A549 (cell line): ENCODE results near the gene RPS2. TPM values are rescaled to one million over a fixed set of nuclear protein-coding genes. Genes with fewer than 3 reads are reported as not detected.

Source experiments
- ATAC-seq, 2 experiments: fragments of 200-7000 bp in 1 of 2; fragments of >200 bp in 1 of 2; cut with Nextera tagmentation in 1 of 2; cut with Tn5 transposase in 1 of 2; 3 replicates each; pipeline versions ENCODE4 v1.8.0 to v1.9.1; 2018 to 2020; ENCODE audit warnings: mild to moderate bottlenecking in 1 of 2, moderate library complexity in 1 of 2
- CTCF ChIA-PET: fragments of 300-600 bp; sonication (Branson Sonifier 250); formaldehyde crosslinking; extraction: SDS; loops from one replicate; lab custom pipeline; 2021; ENCODE audit warnings: antibody characterized with exemption, inconsistent platforms; lab: Yijun Ruan, JAX
- POLR2A ChIA-PET: fragments of 350-600 bp; formaldehyde crosslinking; extraction: SDS; loops from one replicate; lab custom pipeline; 2021; ENCODE audit warnings: antibody characterized with exemption, inconsistent platforms; lab: Yijun Ruan, JAX
- DNase-seq, 2 experiments: peaks; one replicate each; pipeline versions ENCODE4 v3.0.0 to v3.0.0-alpha.2; 2011 to 2016; ENCODE audit warnings: low read depth in 1 of 2, low spot score in 1 of 2
- FAIRE-seq: peaks from 2 replicates; lab custom pipeline; 2011; peaks lifted over from hg19 to GRCh38; lab: Jason Lieb, UNC
- H3K27ac ChIP-seq, 2 experiments: fragments of >200 bp; sonication (Bioruptor Twin); formaldehyde crosslinking; 3 replicates each; pipeline ENCODE4 v1.5.1; 2016 to 2017
- H3K4me1 ChIP-seq: fragments of >200 bp; sonication (Bioruptor Twin); formaldehyde crosslinking; 3 replicates; pipeline ENCODE4 v1.6.1; 2016
- H3K4me2 ChIP-seq: fragments of >200 bp; sonication (Bioruptor Twin); formaldehyde crosslinking; 3 replicates; pipeline ENCODE4 v1.6.1; 2016
- H3K4me3 ChIP-seq: fragments of >200 bp; sonication (Bioruptor Twin); formaldehyde crosslinking; 3 replicates; pipeline ENCODE4 v1.5.1; 2016
- H3K9me3 ChIP-seq: fragments of >200 bp; sonication (Bioruptor Twin); formaldehyde crosslinking; 3 replicates; pipeline ENCODE4 v1.6.1; 2016
- BCL3 ChIP-seq: fragments of >200 bp; sonication (Bioruptor Twin); formaldehyde crosslinking; IDR thresholded peaks from 3 replicates; pipeline ENCODE4 v1.6.1; 2016
- BHLHE40 ChIP-seq: IDR thresholded peaks from 2 replicates; pipeline ENCODE4 v1.6.1; 2012; ENCODE audit warnings: low read depth, low read length, inconsistent platforms
- CBX8 ChIP-seq: fragments of 200-600 bp; sonication (generic); IDR thresholded peaks from 2 replicates; pipeline ENCODE4 v1.6.1; 2016
- EHF ChIP-seq: fragments of 250-450 bp; sonication (Bioruptor Pico); IDR thresholded peaks from 2 replicates; pipeline ENCODE4 v1.5.0; 2020; ENCODE audit warnings: mild to moderate bottlenecking
- EHMT2 ChIP-seq: fragments of 200-600 bp; sonication (generic); IDR thresholded peaks from 2 replicates; pipeline ENCODE4 v1.6.1; 2016; ENCODE audit warnings: antibody characterized with exemption, low read depth, mild to moderate bottlenecking, moderate library complexity
- ESRRA ChIP-seq: fragments of 150-350 bp; IDR thresholded peaks from 2 replicates; pipeline ENCODE4 v1.6.1; 2014; ENCODE audit warnings: mild to moderate bottlenecking, low read length, borderline replicate concordance
- FOSL2 ChIP-seq, 2 experiments: fragments of 450-650 bp in 1 of 2; fragments of >200 bp in 1 of 2; sonication (Bioruptor Twin) in 1 of 2; formaldehyde crosslinking; IDR thresholded peaks; 2 replicates each; pipeline versions ENCODE4 v1.5.0 to v1.6.1; 2016 to 2020; ENCODE audit warnings: mild to moderate bottlenecking in 1 of 2, moderate library complexity in 1 of 2
- HOXA7 ChIP-seq: fragments of 250-450 bp; sonication (Bioruptor Pico); IDR thresholded peaks from 2 replicates; pipeline ENCODE4 v1.5.0; 2020; ENCODE audit warnings: mild to moderate bottlenecking, moderate library complexity
- HOXB13 ChIP-seq: fragments of 250-450 bp; sonication (Bioruptor Pico); IDR thresholded peaks from 2 replicates; pipeline ENCODE4 v1.5.0; 2020; ENCODE audit warnings: low read depth, mild to moderate bottlenecking, moderate library complexity
- JUN ChIP-seq, 2 experiments: fragments of >200 bp; sonication (Bioruptor Twin); formaldehyde crosslinking; IDR thresholded peaks; 2 replicates in 1 of 2; 3 replicates in 1 of 2; pipeline ENCODE4 v1.6.1; 2016 to 2017
- KDM5A ChIP-seq: fragments of 200-600 bp; sonication (generic); IDR thresholded peaks from 2 replicates; pipeline ENCODE4 v1.6.1; 2016; ENCODE audit warnings: antibody characterized with exemption, mild to moderate bottlenecking
- POLR2A ChIP-seq: IDR thresholded peaks from 2 replicates; pipeline ENCODE4 v1.6.1; 2012; ENCODE audit warnings: mild to moderate bottlenecking, low read length
- RFX5 ChIP-seq: fragments of 450-650 bp; IDR thresholded peaks from 2 replicates; pipeline ENCODE4 v1.7.1; 2014; ENCODE audit warnings: antibody characterized with exemption, mild to moderate bottlenecking, moderate library complexity
- TFCP2L1 ChIP-seq: fragments of 250-450 bp; sonication (Bioruptor Pico); IDR thresholded peaks from 2 replicates; pipeline ENCODE4 v1.5.0; 2021; ENCODE audit warnings: mild to moderate bottlenecking
- ZC3H11A ChIP-seq: fragments of 450-650 bp; IDR thresholded peaks from 2 replicates; pipeline ENCODE4 v1.6.1; 2014; ENCODE audit warnings: antibody characterized with exemption, mild to moderate bottlenecking
- ZFP36 ChIP-seq: fragments of 450-650 bp; IDR thresholded peaks from 2 replicates; pipeline ENCODE4 v1.6.1; 2014; ENCODE audit warnings: borderline replicate concordance; ENCODE audit not compliant: partially characterized antibody
- WGBS: methylation state at CpG from one replicate; pipeline ENCODE4 v1.1.6; 2017; ENCODE audit errors: missing lambda C conversion rate; 5-methylcytosine and 5-hydroxymethylcytosine counted together
- polyA plus RNA-seq, 4 experiments: library from polyadenylated mRNA; depleted of rRNA in 3 of 4; stranded (reverse); fragments of >200 nt; fragmentation: RNase III in 1 of 4; extraction: RNeasy Plus Mini Kit Qiagen cat#74134 plus additional on column Dnase treatment in 1 of 4; gene quantifications; 2 replicates in 3 of 4; 3 replicates in 1 of 4; pipeline ENCODE4 v1.2.3, GENCODE V29; 2011 to 2017
- TF ChIP-seq, protein P1 (sequence below): fragments of >200 bp; sonication (Bioruptor Twin); formaldehyde crosslinking; IDR thresholded peaks from 2 replicates; pipeline ENCODE4 v1.6.1; 2016
- TF ChIP-seq, protein P2 (sequence below): IDR thresholded peaks from 2 replicates; pipeline ENCODE4 v1.6.1; 2012

RPS2 gene
- polyA plus RNA-seq, 2 of the 4 experiments (the other 2 are of a cell fraction): 2,621 to 3,626 TPM

DNA sequence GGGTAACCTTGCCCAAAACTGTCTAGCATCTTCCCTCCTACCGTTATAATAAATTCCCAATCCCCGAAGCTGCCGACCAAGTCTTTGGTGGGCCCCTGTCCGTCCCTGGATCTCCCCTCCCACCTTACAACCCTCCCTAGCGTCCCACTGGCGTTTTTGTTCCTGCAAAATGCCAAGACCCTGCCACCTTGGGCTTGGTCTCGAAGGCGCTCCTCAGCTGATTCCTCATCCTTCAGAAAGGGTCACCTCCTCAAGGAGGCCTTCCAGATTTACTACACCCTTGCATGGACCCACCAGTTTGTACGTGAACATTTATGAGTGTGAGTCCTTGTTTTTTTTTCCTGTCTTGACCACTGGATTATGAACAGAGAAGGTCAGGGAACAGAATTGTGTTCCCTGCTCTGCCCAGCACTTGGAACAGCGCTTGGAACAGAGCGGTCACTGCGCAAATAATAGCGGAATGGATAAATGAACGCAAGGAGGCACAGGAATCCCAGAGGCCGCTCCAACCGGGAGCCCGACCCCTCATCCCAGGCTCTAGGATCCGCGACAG, 18.4 kb upstream of the RPS2 start:
- H3K27ac ChIP-seq: peak overlapping the region; percentile 86 to 94

GRCh38 chr16:1982013-1982433, 17.4 kb upstream of the RPS2 start:
- Histone ChIP-seq H3K4me2 (no peak overlapping the region), H3K9me3 (no peaks in the 10 kb centered on the region), H3K27ac (peak overlapping the region in 1 of 2 experiments; percentile 13; a peak in 1 of 6 replicates), H3K4me1 (peaks cover 26% of the 10 kb centered on the region), H3K4me3 (no peak overlapping the region)
- no peak for DNase-seq
- CTCF ChIA-PET: interaction anchor here (1.1 to 19.7 kb wide), 5 partner anchors 10 to 156 kb away, joined by 3 to 196 read pairs (median 3); partner anchors contain the start of genes TBL3 and ZNF598
- no peak for TF ChIP-seq ESRRA
- TF ChIP-seq TFCP2L1 (CRISPR knock-in tag): no peak
- no peak for TF ChIP-seq JUN (IDR thresholded peaks at IDR 0.05)
- no peak for TF ChIP-seq HOXA7 (CRISPR knock-in tag)
- no peak for TF ChIP-seq POLR2A
- no peak for TF ChIP-seq CBX8
- TF ChIP-seq ZC3H11A: no peak
- TF ChIP-seq FOSL2 (IDR thresholded peaks at IDR 0.05): no peak
- TF ChIP-seq FOSL2 (CRISPR knock-in tag; IDR thresholded peaks at IDR 0.05): no peak
- no peak for TF ChIP-seq BHLHE40
- TF ChIP-seq HOXB13 (CRISPR knock-in tag): no peak
- no peak for TF ChIP-seq RFX5
- TF ChIP-seq EHMT2: no peak
- TF ChIP-seq, protein P1, sequence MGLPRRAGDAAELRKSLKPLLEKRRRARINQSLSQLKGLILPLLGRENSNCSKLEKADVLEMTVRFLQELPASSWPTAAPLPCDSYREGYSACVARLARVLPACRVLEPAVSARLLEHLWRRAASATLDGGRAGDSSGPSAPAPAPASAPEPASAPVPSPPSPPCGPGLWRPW: no peak
- POLR2A ChIA-PET: interaction anchor here (1.1 to 5.4 kb wide), 3 partner anchors 10 to 17 kb away, joined by 3 to 50 read pairs (median 13); partner anchors contain the start of genes RPS2 and TBL3
- no peak for FAIRE-seq
- 47% methylated on average over 5 of the region's 5 CpGs for WGBS
- ATAC-seq: no peak

More for the DNA sequence above, 18.4 kb upstream of the RPS2 start:
- Histone ChIP-seq H3K9me3 (no peaks in the 10 kb centered on the region), H3K4me3 (peak overlapping the region; percentile 67), H3K4me1 (peaks cover 30% of the 10 kb centered on the region), H3K4me2 (peak overlapping the region; percentile 86)
- ChIA-PET CTCF (interaction anchor here (0.7 to 19.7 kb wide), 7 partner anchors 13 to 157 kb away, joined by 3 to 196 read pairs (median 4); partner anchors contain the start of gene ZNF598), POLR2A (interaction anchor here (1.5 to 5.4 kb wide), 2 partner anchors 11 to 18 kb away, joined by 6 to 50 read pairs; partner anchors contain the start of genes RPS2 and TBL3)
- DNase-seq: no peak
- no peak for TF ChIP-seq TFCP2L1 (CRISPR knock-in tag)
- 0 out of 2 replicates have a peak, but pooled peaks have one; percentile 15 for TF ChIP-seq POLR2A
- no peak for TF ChIP-seq BHLHE40
- peak; percentile 91 for TF ChIP-seq ZFP36
- 40% methylated on average over 19 of the region's 19 CpGs for WGBS
- no peak for ATAC-seq
- FAIRE-seq: no peak

DNA sequence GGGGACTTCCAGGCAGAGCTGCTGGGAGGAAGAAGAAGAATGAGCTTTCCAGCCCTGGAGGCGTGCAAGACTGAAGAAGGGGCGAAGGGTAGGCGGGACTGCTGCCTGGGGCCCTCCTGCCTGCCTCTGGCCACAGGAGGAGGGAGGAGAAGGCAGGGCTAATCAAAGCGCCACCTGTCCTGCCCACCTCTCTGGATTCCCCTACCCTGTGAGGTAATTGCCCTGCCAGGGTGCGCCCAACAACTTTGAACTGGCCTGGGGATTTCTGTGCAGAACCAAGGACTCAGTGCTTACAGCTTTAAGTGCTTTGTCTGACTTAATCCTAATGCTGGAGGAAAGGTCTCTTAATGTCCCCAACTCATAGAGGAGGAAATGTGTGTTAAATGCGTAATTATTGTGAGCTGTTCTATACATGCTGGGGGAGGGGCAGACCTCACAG, 16.8 kb upstream of the RPS2 start, which contains the start of gene NOXO1:
Gene NOXO1, minus strand, starts transcription at position 72 of the 439 bp plus-strand sequence. CDS start 290 bp downstream, outside the sequence.
- POLR2A ChIA-PET: interaction anchor here (1.1 to 5.4 kb wide), 3 partner anchors 10 to 16 kb away, joined by 3 to 50 read pairs (median 13); partner anchors contain the start of genes RPS2 and TBL3
- FAIRE-seq (no peak), DNase-seq (no peak), ATAC-seq (no peak)
- CTCF ChIA-PET: interaction anchor here (1.3 to 19.7 kb wide), 2 partner anchors 9 to 23 kb away, joined by 3 to 196 read pairs; partner anchors contain the start of genes TBL3 and ZNF598
- H3K27ac ChIP-seq: peak within 1 kb of the TSS in 1 of 2 experiments; percentile 13; a peak in 1 of 6 replicates
- no peaks in the 10 kb centered on the region for H3K9me3 ChIP-seq
- peaks cover 26% of the 10 kb centered on the region for H3K4me1 ChIP-seq
- H3K4me2 ChIP-seq: no peak within 1 kb of the TSS
- no peak for TF ChIP-seq KDM5A
- TF ChIP-seq BHLHE40: no peak
- TF ChIP-seq BCL3: no peak
- TF ChIP-seq, protein P2, sequence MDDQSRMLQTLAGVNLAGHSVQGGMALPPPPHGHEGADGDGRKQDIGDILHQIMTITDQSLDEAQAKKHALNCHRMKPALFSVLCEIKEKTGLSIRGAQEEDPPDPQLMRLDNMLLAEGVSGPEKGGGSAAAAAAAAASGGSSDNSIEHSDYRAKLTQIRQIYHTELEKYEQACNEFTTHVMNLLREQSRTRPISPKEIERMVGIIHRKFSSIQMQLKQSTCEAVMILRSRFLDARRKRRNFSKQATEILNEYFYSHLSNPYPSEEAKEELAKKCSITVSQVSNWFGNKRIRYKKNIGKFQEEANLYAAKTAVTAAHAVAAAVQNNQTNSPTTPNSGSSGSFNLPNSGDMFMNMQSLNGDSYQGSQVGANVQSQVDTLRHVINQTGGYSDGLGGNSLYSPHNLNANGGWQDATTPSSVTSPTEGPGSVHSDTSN: 0 out of 2 replicates have a peak, but pooled peaks have one; percentile 43
- no peak for TF ChIP-seq EHF (CRISPR knock-in tag)
- no peak within 1 kb of the TSS for H3K4me3 ChIP-seq
- WGBS: 80% methylated on average over 6 of the region's 6 CpGs
